ENCODE measurements around the gene ADAM12. TPM values are rescaled to one million over a fixed set of nuclear protein-coding genes. Genes with fewer than 3 reads are reported as not detected.

Gene ADAM12
- total and polyA plus RNA-seq, 2 of the 13 experiments (the other 11 are each of a cell fraction or from before 2014, with no cell fraction given) = not detected

DNA sequence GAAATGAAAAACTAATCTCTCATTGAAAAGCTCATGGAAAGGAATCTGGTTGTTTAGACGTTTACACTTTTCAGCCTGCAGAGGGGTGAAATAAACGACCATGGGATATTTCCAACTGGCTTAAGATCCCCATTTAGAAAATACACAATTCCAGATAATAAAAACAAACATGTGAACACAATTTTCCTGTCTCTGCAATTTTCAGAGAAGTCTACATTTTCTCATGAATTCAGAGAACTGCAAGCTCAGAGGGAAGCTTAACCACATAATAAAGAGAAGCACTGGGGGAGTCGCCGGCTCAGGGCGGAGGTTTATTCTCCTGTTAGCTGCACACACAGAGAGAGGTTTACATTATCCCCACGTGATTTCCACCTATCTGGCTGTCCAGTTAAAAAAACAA, 276.8 kb downstream of the ADAM12 start:
- Histone ChIP-seq H2AFZ (ENCODE audit: low read length) (no peak overlapping the region), H4K20me1 (ENCODE audit: insufficient read depth, low read length) (no peaks in the 10 kb centered on the region; the same call in 1 of the 2 replicates), H3K9me3 (ENCODE audit: low read length) (no peaks in the 10 kb centered on the region), H3K4me3 (replicated peaks in 1 of 3; ENCODE audit: insufficient read depth in 1 of 3, low read depth in 2 of 3, low read length in 3 of 3) (no peak overlapping the region), H3K79me2 (ENCODE audit: insufficient read depth, low read length) (no peaks in the 10 kb centered on the region), H3K27me3 (ENCODE audit: control insufficient read depth in 1 of 2, insufficient read depth in 2 of 2, low read length in 2 of 2) (peaks cover 0 to 25% of the 10 kb centered on the region in 2 experiments; a peak in 2 of 5 replicates), H3K9ac (ENCODE audit: insufficient read depth, low read depth, low read length) (no peak overlapping the region), H3K27ac (ENCODE audit: extremely low read length, insufficient read depth, low read length) (no peak overlapping the region), H3K36me3 (replicated peaks in 1 of 2; ENCODE audit: control insufficient read depth in 1 of 2, insufficient read depth in 2 of 2, low read length in 2 of 2) (no peaks in the 10 kb centered on the region), H3K4me2 (ENCODE audit: low read depth, low read length) (no peak overlapping the region), H3K4me1 (ENCODE audit: insufficient read depth, low read length) (no peaks in the 10 kb centered on the region)
- ATAC-seq (no peak), DNase-seq (ENCODE audit: low spot score) (no peak), FAIRE-seq (no peak)
- intact Hi-C loops (cut with micrococcal nuclease; ENCODE audit: unreplicated experiment) (no loop called here), in situ Hi-C loops (cut with HindIII; ENCODE audit: extremely low pct_ligation_motif_present, low pct_unique_long_range_greater_than_20kb) (no loop called here)
- TF ChIP-seq, protein P1, sequence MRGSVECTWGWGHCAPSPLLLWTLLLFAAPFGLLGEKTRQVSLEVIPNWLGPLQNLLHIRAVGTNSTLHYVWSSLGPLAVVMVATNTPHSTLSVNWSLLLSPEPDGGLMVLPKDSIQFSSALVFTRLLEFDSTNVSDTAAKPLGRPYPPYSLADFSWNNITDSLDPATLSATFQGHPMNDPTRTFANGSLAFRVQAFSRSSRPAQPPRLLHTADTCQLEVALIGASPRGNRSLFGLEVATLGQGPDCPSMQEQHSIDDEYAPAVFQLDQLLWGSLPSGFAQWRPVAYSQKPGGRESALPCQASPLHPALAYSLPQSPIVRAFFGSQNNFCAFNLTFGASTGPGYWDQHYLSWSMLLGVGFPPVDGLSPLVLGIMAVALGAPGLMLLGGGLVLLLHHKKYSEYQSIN (CRISPR knock-in tag; IDR thresholded peaks at IDR 0.05; ENCODE audit: borderline replicate concordance) = no peak
- TF ChIP-seq SMAD1 (CRISPR knock-in tag; IDR thresholded peaks at IDR 0.05; ENCODE audit: borderline replicate concordance, low read depth) = no peak
- TF ChIP-seq NFE2L2 (IDR thresholded peaks at IDR 0.05; ENCODE audit: low read length) = no peak
- no peak for TF ChIP-seq ZNF598 (CRISPR knock-in tag; IDR thresholded peaks at IDR 0.05; ENCODE audit: borderline replicate concordance)
- TF ChIP-seq TMF1 (CRISPR knock-in tag; IDR thresholded peaks at IDR 0.05; ENCODE audit: low read depth) = no peak
- no peak for TF ChIP-seq JDP2 (CRISPR knock-in tag; IDR thresholded peaks at IDR 0.05; ENCODE audit: borderline replicate concordance)
- TF ChIP-seq, protein P2, sequence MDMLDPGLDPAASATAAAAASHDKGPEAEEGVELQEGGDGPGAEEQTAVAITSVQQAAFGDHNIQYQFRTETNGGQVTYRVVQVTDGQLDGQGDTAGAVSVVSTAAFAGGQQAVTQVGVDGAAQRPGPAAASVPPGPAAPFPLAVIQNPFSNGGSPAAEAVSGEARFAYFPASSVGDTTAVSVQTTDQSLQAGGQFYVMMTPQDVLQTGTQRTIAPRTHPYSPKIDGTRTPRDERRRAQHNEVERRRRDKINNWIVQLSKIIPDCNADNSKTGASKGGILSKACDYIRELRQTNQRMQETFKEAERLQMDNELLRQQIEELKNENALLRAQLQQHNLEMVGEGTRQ (IDR thresholded peaks at IDR 0.05; ENCODE audit: low read depth, low read length) = no peak
- TF ChIP-seq, protein P2 (CRISPR knock-in tag; IDR thresholded peaks at IDR 0.05; ENCODE audit: borderline replicate concordance) = no peak
- TF ChIP-seq ZNF468 (CRISPR knock-in tag; IDR thresholded peaks at IDR 0.05) = no peak
- TF ChIP-seq ZNF44 (CRISPR knock-in tag; IDR thresholded peaks at IDR 0.05) = no peak
- no peak for TF ChIP-seq DNMT3B (CRISPR knock-in tag; conservative IDR thresholded peaks at IDR 0.05)
- TF ChIP-seq SPEN (CRISPR knock-in tag; IDR thresholded peaks at IDR 0.05; ENCODE audit: low read depth) = no peak
- WGBS (ENCODE audit: low lambda C conversion rate) = 14% methylated on average over 6 of the region's 6 CpGs
- ChIA-PET POLR2A (no interaction called here), CTCF (ENCODE audit: low intra/inter-chr PET ratio, low total read pairs) (no interaction called here)
- no TSS peak for BruUV-seq (replicated peaks)
